Head of caudate nucleus (tissue), 42 donors: ENCODE data around the gene AACS.

Experiments used
- DNase-seq, 42 donors: peaks; one replicate each; pipeline versions ENCODE4 v3.0.0 to v3.0.0-alpha.2; 2020 to 2021; ENCODE audit warnings: mixed read lengths in 7 of 42
- intact Hi-C: fragments of 100-400 bp; cut with DNase I; formaldehyde crosslinking; loops from one replicate; pipeline ENCODE4 v1.15.0; 2022

The AACS gene

GRCh38 chr12:125113263-125113662, 48.0 kb downstream of the AACS start:
- DNase-seq, result no peak
- intact Hi-C loops, result no loop called here

GRCh38 chr12:125113789-125114188, 48.6 kb downstream of the AACS start:
- intact Hi-C loops, result no loop called here
- DNase-seq, result no peak

GRCh38 chr12:125114365-125115141, 49.3 kb downstream of the AACS start:
- intact Hi-C loops, result no loop called here

GRCh38 chr12:125120566-125120965, 55.3 kb downstream of the AACS start:
- no peak for DNase-seq
- intact Hi-C loops, result no loop called here

More at GRCh38 chr12:125114365-125115141, 49.3 kb downstream of the AACS start:
- no peak for DNase-seq

- intact Hi-C loops, result no loop called here
- DNase-seq, result no peak
Measured at GRCh38 chr12:125121106-125121505, 55.9 kb downstream of the AACS start.

GRCh38 chr12:125122668-125123067, 57.4 kb downstream of the AACS start:
- intact Hi-C loops, result no loop called here

GRCh38 chr12:125124320-125124966, 59.2 kb downstream of the AACS start:
- intact Hi-C loops, result no loop called here
- DNase-seq, result no peak

More at GRCh38 chr12:125122668-125123067, 57.4 kb downstream of the AACS start:
- DNase-seq, result no peak

GRCh38 chr12:125125271-125125670, 60.0 kb downstream of the AACS start:
- intact Hi-C loops, result no loop called here
- DNase-seq, result no peak

GRCh38 chr12:125128439-125129178, 63.4 kb downstream of the AACS start:
- peak in 2 of 42 donors; percentile 21 to 22 for DNase-seq
- intact Hi-C loops, result no loop called here

- intact Hi-C loops, result no loop called here
- DNase-seq, result peak in 33 of 42 donors; percentile 13 to 74 (median 42)
Measured at GRCh38 chr12:125129179-125129571, 63.9 kb downstream of the AACS start.

GRCh38 chr12:125129591-125130255, 64.5 kb downstream of the AACS start:
- intact Hi-C loops, result no loop called here

GRCh38 chr12:125131958-125132357, 66.7 kb downstream of the AACS start:
- DNase-seq, result no peak
- intact Hi-C loops, result no loop called here

More at GRCh38 chr12:125129591-125130255, 64.5 kb downstream of the AACS start:
- DNase-seq, result peak in 34 of 42 donors; percentile 14 to 79 (median 44)

- peak in 10 of 42 donors; percentile 15 to 63 (median 38) for DNase-seq
- intact Hi-C loops, result no loop called here
Measured at GRCh38 chr12:125132698-125133400, 67.6 kb downstream of the AACS start.

- no peak for DNase-seq
- intact Hi-C loops, result no loop called here
Measured at GRCh38 chr12:125133616-125134015, 68.4 kb downstream of the AACS start.

GRCh38 chr12:125134576-125134975, 69.3 kb downstream of the AACS start:
- DNase-seq, result no peak
- intact Hi-C loops, result no loop called here

GRCh38 chr12:125135906-125136305, 70.7 kb downstream of the AACS start:
- DNase-seq, result no peak
- intact Hi-C loops, result no loop called here

- intact Hi-C loops, result no loop called here
- DNase-seq, result peak in 2 of 42 donors; percentile 51 to 53
Measured at GRCh38 chr12:125136702-125137101, 71.5 kb downstream of the AACS start.

GRCh38 chr12:125137766-125138344, 72.6 kb downstream of the AACS start:
- intact Hi-C loops, result no loop called here
- DNase-seq, result no peak
